Heart right ventricle (tissue), 16 donors: Measurements from ENCODE around the gene SPTLC3. TPM values are rescaled to one million over a fixed set of nuclear protein-coding genes. Genes with fewer than 3 reads are reported as not detected.

Experiments
- ATAC-seq, 8 donors: fragments of 200-7000 bp; cut with Tn5 transposase; one replicate each; pipeline ENCODE4 v1.9.1; 2020; ENCODE audit warnings: mild to moderate bottlenecking in 8 of 8, moderate library complexity in 8 of 8, moderate number of reproducible peaks in 1 of 8
- DNase-seq, 2 donors: peaks; one replicate each; pipeline ENCODE4 v3.0.0-alpha.2; 2020
- H3K27ac ChIP-seq, 10 donors: fragments of 200-600 bp; sonication (generic) in 2 of 10; one replicate each; pipeline versions ENCODE4 v1.5.0 to v1.8.0; 2020 to 2022; ENCODE audit warnings: mild to moderate bottlenecking in 3 of 10
- H3K27me3 ChIP-seq, 7 donors: fragments of 200-600 bp; one replicate each; pipeline ENCODE4 v1.8.0; 2021 to 2022; ENCODE audit warnings: mild to moderate bottlenecking in 2 of 7
- H3K36me3 ChIP-seq, 9 donors: fragments of 200-600 bp; sonication (generic) in 1 of 9; one replicate each; pipeline versions ENCODE4 v1.5.0 to v1.8.0; 2020 to 2022; ENCODE audit warnings: mild to moderate bottlenecking in 2 of 9
- H3K4me1 ChIP-seq, 9 donors: fragments of 200-600 bp; sonication (generic) in 1 of 9; one replicate each; pipeline versions ENCODE4 v1.5.0 to v1.8.0; 2020 to 2022; ENCODE audit warnings: mild to moderate bottlenecking in 4 of 9
- H3K4me3 ChIP-seq, 10 donors: fragments of 200-600 bp; sonication (generic) in 2 of 10; one replicate each; pipeline versions ENCODE4 v1.5.0 to v1.8.0; 2020 to 2022; ENCODE audit warnings: mild to moderate bottlenecking in 7 of 10, moderate library complexity in 2 of 10
- H3K9me3 ChIP-seq, 11 donors: fragments of 200-600 bp in 10 of 11; sonication (generic) in 2 of 11; one replicate each; pipeline versions ENCODE4 v1.5.0 to v1.8.0; 2013 to 2022; ENCODE audit warnings: mild to moderate bottlenecking in 2 of 11, control low read depth in 1 of 11, moderate library complexity in 1 of 11
- CTCF ChIP-seq, 9 donors: fragments of 200-600 bp; sonication (generic) in 2 of 9; IDR thresholded peaks; one replicate each; pipeline versions ENCODE4 v1.5.0 to v1.8.0; 2021 to 2022; ENCODE audit warnings: antibody characterized with exemption in 9 of 9, mild to moderate bottlenecking in 5 of 9, moderate library complexity in 1 of 9
- WGBS, 2 donors: extraction: QIAGEN DNeasy Blood & Tissue Kit; methylation state at CpG; one replicate each; pipeline ENCODE4 v1.1.7; 2013; ENCODE audit warnings: inconsistent platforms in 1 of 2; 5-methylcytosine and 5-hydroxymethylcytosine counted together
- intact Hi-C, 10 donors: fragments of 100-400 bp; cut with DNase I; formaldehyde crosslinking; loops; one replicate each; pipeline versions ENCODE4 v1.11.1 to v1.14.2; 2022
- polyA plus RNA-seq, 2 donors: library from polyadenylated mRNA; stranded (reverse); fragments of 200-250 nt; gene quantifications; one replicate each; pipeline ENCODE4 v1.2.3, GENCODE V29; 2013
- total RNA-seq, 10 donors: library from RNA; stranded (reverse); fragmentation: NEBNext Ultra II Directional in 3 of 10; extraction: Animal tissue kit (Norgen Biotek cat#: 25700) in 3 of 10; gene quantifications; one replicate each; pipeline versions ENCODE4 v1.2.1 to v1.2.4, GENCODE V29; 2021 to 2023
- donor health status: Arrhythmogenic right ventricular cardiomyopathy.
- donor health status: ischemic (EF 13 %, LVEDD 7.1; RV severe dilation, severe dysfunction).
- donor health status: healthy with polysubstance abuse.
- donor health status: DM: no; HTN: yes; CAD: no.
- donor health status: DM: no; HTN: no; CAD: no.
- donor health status: ischemic (EF 25% LVEDD 6.9; RV normal size, moderate dysfunction).
- donor health status: ischemic (EF 25% LVEDD 5.7; RV mildly dilated, moderate dysfunction).
- donor health status: healthy.
- donor health status: DM: yes; HTN: yes; CAD: no.
- donor health status: Ischemic cardiomyopathy.
- donor health status: ischemic (EF 35%, LVEDD 5.7; RV mildly dilated, moderate dysfunction).
- donor health status: nonischemic (EF 11% LVEDD 7.7; RV severe dilation, severe dysfunction).
- donor health status: DM: yes; HTN: yes; CAD: no.
- donor health status: PGD.
- donor health status: ischemic (EF 29% LVEDD 5.4; RV normal size, mild dysfunction).
- donor health status: nonischemic (EF 23%, LVEDD 6.1; RV moderate dilation, normal function).

Gene SPTLC3
- total and polyA plus RNA-seq, 12 donors, result 0.45 to 8.4 (median 3.5) TPM

GRCh38 chr20:13021205-13021970 lies 12.6 kb downstream of the SPTLC3 start:
- 84 to 87% methylated on average over 5 of the region's 5 CpGs for WGBS, 2 donors
- Histone ChIP-seq H3K4me3 (no peak overlapping the region), H3K4me1 (peaks cover 0 to 8% (median 0%) of the 10 kb centered on the region in 9 donors), H3K9me3 (peaks cover 0 to 31% (median 6%) of the 10 kb centered on the region in 11 donors), H3K27me3 (no peaks in the 10 kb centered on the region), H3K27ac (no peak overlapping the region), H3K36me3 (no peaks in the 10 kb centered on the region)
- no peak for DNase-seq
- no peak for TF ChIP-seq CTCF (IDR thresholded peaks at IDR 0.05)
- intact Hi-C loops, result no loop called here
- ATAC-seq, result no peak

GRCh38 chr20:13022401-13023155 lies 13.8 kb downstream of the SPTLC3 start:
- no peak overlapping the region for H3K27ac ChIP-seq
- no peak overlapping the region for H3K4me3 ChIP-seq
- no peaks in the 10 kb centered on the region for H3K27me3 ChIP-seq
- intact Hi-C loops, result no loop called here
- peaks cover 0 to 30% (median 6%) of the 10 kb centered on the region in 11 donors for H3K9me3 ChIP-seq
- no peaks in the 10 kb centered on the region for H3K36me3 ChIP-seq
- DNase-seq (no peak), ATAC-seq (no peak)
- WGBS, 2 donors, result 50 to 54% methylated on average over 4 of the region's 4 CpGs
- peaks cover 0 to 5% (median 0%) of the 10 kb centered on the region in 9 donors for H3K4me1 ChIP-seq
- TF ChIP-seq CTCF (IDR thresholded peaks at IDR 0.05), result no peak

- Histone ChIP-seq H3K27ac (no peak overlapping the region), H3K27me3 (no peaks in the 10 kb centered on the region), H3K36me3 (no peaks in the 10 kb centered on the region), H3K4me3 (no peak overlapping the region), H3K4me1 (peaks cover 0 to 25% (median 9%) of the 10 kb centered on the region in 9 donors), H3K9me3 (peaks cover 0 to 23% (median 6%) of the 10 kb centered on the region in 11 donors)
- ATAC-seq, result no peak
- intact Hi-C loops, result no loop called here
- 46 to 64% methylated on average over 2 of the region's 2 CpGs for WGBS, 2 donors
- no peak for TF ChIP-seq CTCF (IDR thresholded peaks at IDR 0.05)
- DNase-seq, result no peak
Measured at GRCh38 chr20:13024596-13024995, 15.8 kb downstream of the SPTLC3 start.

GRCh38 chr20:13025181-13025580 lies 16.4 kb downstream of the SPTLC3 start:
- no peak for ATAC-seq
- Histone ChIP-seq H3K27me3 (no peaks in the 10 kb centered on the region), H3K36me3 (no peaks in the 10 kb centered on the region), H3K4me3 (no peak overlapping the region), H3K4me1 (peaks cover 0 to 31% (median 13%) of the 10 kb centered on the region in 9 donors), H3K27ac (no peak overlapping the region), H3K9me3 (peaks cover 0 to 22% (median 6%) of the 10 kb centered on the region in 11 donors)
- WGBS, 2 donors, result 89% methylated on average over 1 of the region's 1 CpG
- intact Hi-C loops, result no loop called here
- DNase-seq, result no peak
- no peak for TF ChIP-seq CTCF (IDR thresholded peaks at IDR 0.05)
